Measurements from ENCODE around the gene POLK. TPM values are rescaled to one million over a fixed set of nuclear protein-coding genes. Genes with fewer than 3 reads are reported as not detected.

The POLK gene
- total RNA-seq, 1 experiment from 2014 or later: 20.9 TPM

DNA sequence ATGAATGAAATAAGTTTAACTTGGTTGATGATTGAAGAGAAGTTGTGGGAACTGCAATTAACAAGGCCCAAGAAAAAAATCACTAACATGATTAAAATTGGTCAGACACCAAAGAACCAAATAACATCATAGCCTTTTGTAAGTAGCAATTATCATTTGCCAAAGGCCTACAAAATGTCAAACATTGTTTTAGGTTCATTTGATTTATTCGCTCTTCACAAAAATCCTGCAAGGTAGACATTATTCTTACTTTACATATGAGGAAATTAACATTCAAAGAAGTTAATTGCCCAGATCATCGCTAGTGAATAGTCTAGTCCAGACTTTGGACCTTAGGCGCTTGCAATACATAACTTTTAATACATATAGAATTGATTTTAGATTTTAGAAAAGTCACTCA is 2.6 kb downstream of the POLK start:
- H2AFZ ChIP-seq: no peak overlapping the region
- intact Hi-C loops (cut with micrococcal nuclease; ENCODE audit: unreplicated experiment): loop anchor here (5.0 kb wide), 3 partner anchors 53 to 163 kb away; no protein-coding TSS in a partner anchor
- ChIA-PET CTCF (no interaction called here), POLR2A (ENCODE audit: unreplicated experiment) (no interaction called here)
- TF ChIP-seq EZH2 (IDR thresholded peaks at IDR 0.05; ENCODE audit: low read depth): no peak
- TF ChIP-seq, protein P1, sequence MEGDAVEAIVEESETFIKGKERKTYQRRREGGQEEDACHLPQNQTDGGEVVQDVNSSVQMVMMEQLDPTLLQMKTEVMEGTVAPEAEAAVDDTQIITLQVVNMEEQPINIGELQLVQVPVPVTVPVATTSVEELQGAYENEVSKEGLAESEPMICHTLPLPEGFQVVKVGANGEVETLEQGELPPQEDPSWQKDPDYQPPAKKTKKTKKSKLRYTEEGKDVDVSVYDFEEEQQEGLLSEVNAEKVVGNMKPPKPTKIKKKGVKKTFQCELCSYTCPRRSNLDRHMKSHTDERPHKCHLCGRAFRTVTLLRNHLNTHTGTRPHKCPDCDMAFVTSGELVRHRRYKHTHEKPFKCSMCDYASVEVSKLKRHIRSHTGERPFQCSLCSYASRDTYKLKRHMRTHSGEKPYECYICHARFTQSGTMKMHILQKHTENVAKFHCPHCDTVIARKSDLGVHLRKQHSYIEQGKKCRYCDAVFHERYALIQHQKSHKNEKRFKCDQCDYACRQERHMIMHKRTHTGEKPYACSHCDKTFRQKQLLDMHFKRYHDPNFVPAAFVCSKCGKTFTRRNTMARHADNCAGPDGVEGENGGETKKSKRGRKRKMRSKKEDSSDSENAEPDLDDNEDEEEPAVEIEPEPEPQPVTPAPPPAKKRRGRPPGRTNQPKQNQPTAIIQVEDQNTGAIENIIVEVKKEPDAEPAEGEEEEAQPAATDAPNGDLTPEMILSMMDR (conservative IDR thresholded peaks at IDR 0.05): no peak
- no peaks in the 10 kb centered on the region for H3K9me3 ChIP-seq (ENCODE audit: insufficient read depth, low read depth)
- no peak overlapping the region for H3K27ac ChIP-seq
- no TSS peak for BruUV-seq (replicated peaks)
- H3K36me3 ChIP-seq (ENCODE audit: low read depth): no peaks in the 10 kb centered on the region
- H3K4me3 ChIP-seq: no peak overlapping the region
- H3K9me2 ChIP-seq (ENCODE audit: insufficient read depth): no peaks in the 10 kb centered on the region
- H3K27me3 ChIP-seq (ENCODE audit: insufficient read depth, low read depth): no peaks in the 10 kb centered on the region
- H4K20me1 ChIP-seq (ENCODE audit: insufficient read depth): 0 out of 2 replicates have a peak, but pooled peaks cover 1% of the 10 kb centered on the region
- peaks cover 16% of the 10 kb centered on the region for H3K4me1 ChIP-seq (replicated peaks; ENCODE audit: insufficient read depth)
- DNase-seq: no peak
- peaks cover 53% of the 10 kb centered on the region for H3K79me2 ChIP-seq (ENCODE audit: low read depth)
- H3F3A ChIP-seq (ENCODE audit: insufficient read depth, low read depth): no peaks in the 10 kb centered on the region
- H3K4me2 ChIP-seq: no peak overlapping the region

DNA sequence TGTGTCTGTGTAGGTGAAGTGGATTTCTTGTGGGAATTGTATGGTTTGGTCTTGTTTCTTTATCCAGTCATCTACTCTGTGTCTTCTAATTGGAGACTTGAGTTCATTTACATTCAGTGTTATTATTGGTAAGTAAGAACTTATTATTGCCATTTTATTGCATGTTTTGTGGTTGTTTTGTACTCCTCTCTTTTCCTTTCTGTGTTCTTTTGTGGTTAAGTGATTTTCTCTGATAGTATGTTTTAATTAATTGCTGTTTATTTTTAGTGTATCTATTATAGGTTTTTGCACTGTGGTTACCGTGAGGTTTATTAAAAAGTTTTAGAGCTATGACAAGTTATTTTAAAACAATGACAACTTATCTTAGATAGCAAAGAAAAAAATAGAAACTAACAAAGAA is 8.1 kb downstream of the POLK start:
- H3K9me3 ChIP-seq (ENCODE audit: insufficient read depth, low read depth): peaks cover 16% of the 10 kb centered on the region
- H3K4me1 ChIP-seq (replicated peaks; ENCODE audit: insufficient read depth): peaks cover 15% of the 10 kb centered on the region
- no peaks in the 10 kb centered on the region; the same call in 1 of the 2 replicates for H3F3A ChIP-seq (ENCODE audit: insufficient read depth, low read depth)
- ChIA-PET POLR2A (ENCODE audit: unreplicated experiment) (no interaction called here), CTCF (no interaction called here)
- intact Hi-C loops (cut with micrococcal nuclease; ENCODE audit: unreplicated experiment): no loop called here
- DNase-seq: no peak
- peaks cover 35% of the 10 kb centered on the region for H3K79me2 ChIP-seq (ENCODE audit: low read depth)
- H4K20me1 ChIP-seq (ENCODE audit: insufficient read depth): peaks cover 4% of the 10 kb centered on the region; the same call in 1 of the 2 replicates
- BruUV-seq (replicated peaks): no TSS peak
- TF ChIP-seq, protein P1 (conservative IDR thresholded peaks at IDR 0.05): no peak
- no peak for TF ChIP-seq EZH2 (IDR thresholded peaks at IDR 0.05; ENCODE audit: low read depth)
- H3K4me3 ChIP-seq: no peak overlapping the region
- no peaks in the 10 kb centered on the region for H3K27me3 ChIP-seq (ENCODE audit: insufficient read depth, low read depth)
- peaks cover 7% of the 10 kb centered on the region for H3K36me3 ChIP-seq (ENCODE audit: low read depth)
- no peak overlapping the region for H3K27ac ChIP-seq
- H3K9me2 ChIP-seq (ENCODE audit: insufficient read depth): no peaks in the 10 kb centered on the region
- H3K4me2 ChIP-seq: no peak overlapping the region
- H2AFZ ChIP-seq: no peak overlapping the region

DNA sequence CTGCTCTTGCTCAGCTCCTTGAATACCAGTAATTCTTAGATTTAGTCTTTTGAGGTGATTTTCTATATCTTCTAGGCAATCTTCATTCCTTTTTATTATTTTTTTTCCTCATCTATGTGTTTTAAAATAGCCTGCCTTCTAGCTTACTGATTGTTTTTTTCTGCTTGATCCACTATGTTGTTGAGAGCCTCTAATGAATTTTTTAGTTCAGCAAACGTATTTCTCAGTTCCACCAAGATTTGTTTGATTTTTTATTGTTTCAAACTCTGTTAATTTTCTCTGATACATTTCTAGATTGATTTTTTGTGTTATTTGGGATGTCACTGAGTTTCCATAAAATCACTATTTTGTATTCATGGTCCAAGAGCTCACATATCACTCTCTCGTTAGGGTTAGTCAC is 9.5 kb downstream of the POLK start:
- TF ChIP-seq, protein P1 (conservative IDR thresholded peaks at IDR 0.05): no peak
- TF ChIP-seq EZH2 (IDR thresholded peaks at IDR 0.05; ENCODE audit: low read depth): no peak
- Histone ChIP-seq H3K9me2 (ENCODE audit: insufficient read depth) (no peaks in the 10 kb centered on the region), H3K9me3 (ENCODE audit: insufficient read depth, low read depth) (peaks cover 16% of the 10 kb centered on the region), H3K4me1 (replicated peaks; ENCODE audit: insufficient read depth) (peaks cover 15% of the 10 kb centered on the region), H3K27me3 (ENCODE audit: insufficient read depth, low read depth) (no peaks in the 10 kb centered on the region), H3K27ac (no peak overlapping the region), H2AFZ (no peak overlapping the region), H3K79me2 (ENCODE audit: low read depth) (peaks cover 35% of the 10 kb centered on the region), H3F3A (ENCODE audit: insufficient read depth, low read depth) (no peaks in the 10 kb centered on the region; the same call in 1 of the 2 replicates), H3K36me3 (ENCODE audit: low read depth) (peaks cover 7% of the 10 kb centered on the region), H3K4me2 (no peak overlapping the region), H4K20me1 (ENCODE audit: insufficient read depth) (peaks cover 4% of the 10 kb centered on the region; the same call in 1 of the 2 replicates), H3K4me3 (no peak overlapping the region)
- POLR2A ChIA-PET (ENCODE audit: unreplicated experiment): interaction anchor here (0.6 kb wide), 1 partner anchor 9 kb away, joined by 4 read pairs; the partner anchor contains the start of gene POLK
- intact Hi-C loops (cut with micrococcal nuclease; ENCODE audit: unreplicated experiment): no loop called here
- DNase-seq: no peak
- BruUV-seq (replicated peaks): no TSS peak
- CTCF ChIA-PET: no interaction called here
